ACC112 (cell line): Measurements from ENCODE around the gene USP9Y.
"Not testable (repeated sequence)": the region's sequence is repeated elsewhere in the genome, so short reads cannot be mapped to it uniquely, and the experiment has no call there.

ENCODE experiments used
- H2AFZ ChIP-seq: fragments of 200-600 bp; sonication (generic); one replicate; pipeline ENCODE4 v1.6.0; 2017; ENCODE audit warnings: antibody characterized with exemption, low read length; ENCODE audit not compliant: unreplicated experiment
- H3K27ac ChIP-seq: fragments of 200-600 bp; sonication (generic); 2 replicates; pipeline ENCODE4 v1.5.1; 2014; ENCODE audit warnings: low read depth, mild to moderate bottlenecking, antibody characterized with exemption, low read length, moderate library complexity
- H3K27me3 ChIP-seq: fragments of 200-600 bp; sonication (generic); 2 replicates; pipeline ENCODE4 v1.6.1; 2014; ENCODE audit warnings: mild to moderate bottlenecking, antibody characterized with exemption, low read length, moderate library complexity, mixed read lengths; ENCODE audit not compliant: insufficient read depth
- H3K36me3 ChIP-seq: fragments of 200-600 bp; sonication (generic); 2 replicates; pipeline ENCODE4 v1.6.1; 2016; ENCODE audit warnings: mild to moderate bottlenecking, antibody characterized with exemption, low read length, moderate library complexity, mixed read lengths; ENCODE audit not compliant: insufficient read depth
- H3K4me1 ChIP-seq: fragments of 200-600 bp; sonication (generic); one replicate; pipeline ENCODE4 v1.6.1; 2016; ENCODE audit warnings: low read length, mixed read lengths; ENCODE audit not compliant: insufficient read depth, unreplicated experiment, control insufficient read depth
- H3K4me3 ChIP-seq: fragments of 200-600 bp; sonication (generic); 2 replicates; pipeline ENCODE4 v1.5.1; 2014; ENCODE audit warnings: mild to moderate bottlenecking, low read depth, low read length
- H3K79me2 ChIP-seq: fragments of 200-600 bp; sonication (generic); one replicate; pipeline ENCODE4 v1.6.0; 2016; ENCODE audit warnings: low read length; ENCODE audit not compliant: control insufficient read depth, unreplicated experiment, insufficient read depth

Gene USP9Y

GRCh38 chrY:12701181-12701695, at the start of gene USP9Y:
TSS of gene USP9Y (plus strand) at chrY:12701231. CDS start at chrY:12709448, 8,217 bp downstream.
- Histone ChIP-seq H3K79me2 (peaks cover 6% of the 10 kb centered on the region), H3K36me3 (peaks cover 10% of the 10 kb centered on the region), H3K27me3 (no peaks in the 10 kb centered on the region), H3K4me1 (peaks cover 11% of the 10 kb centered on the region), H3K27ac (peak within 1 kb of the TSS; percentile 42), H2AFZ (no peak within 1 kb of the TSS), H3K4me3 (no peak within 1 kb of the TSS)

GRCh38 chrY:12651621-12652036, 49.4 kb upstream of the USP9Y start:
- Histone ChIP-seq H3K27ac (peak overlapping the region; percentile 94), H3K4me3 (no peak overlapping the region), H3K36me3 (no peaks in the 10 kb centered on the region), H3K79me2 (no peaks in the 10 kb centered on the region), H3K27me3 (no peaks in the 10 kb centered on the region), H2AFZ (no peak overlapping the region), H3K4me1 (peaks cover 19% of the 10 kb centered on the region)

GRCh38 chrY:12661745-12662681, 39.0 kb upstream of the USP9Y start:
- H3K27ac ChIP-seq: peak overlapping the region; percentile 70
- H3K79me2 ChIP-seq: peaks cover 45% of the 10 kb centered on the region
- peak overlapping the region; percentile 85 for H3K4me3 ChIP-seq
- H2AFZ ChIP-seq: peak overlapping the region; percentile 93
- H3K36me3 ChIP-seq: 0 out of 2 replicates have a peak, but pooled peaks cover 5% of the 10 kb centered on the region
- H3K27me3 ChIP-seq: no peaks in the 10 kb centered on the region
- H3K4me1 ChIP-seq: no peaks in the 10 kb centered on the region

DNA sequence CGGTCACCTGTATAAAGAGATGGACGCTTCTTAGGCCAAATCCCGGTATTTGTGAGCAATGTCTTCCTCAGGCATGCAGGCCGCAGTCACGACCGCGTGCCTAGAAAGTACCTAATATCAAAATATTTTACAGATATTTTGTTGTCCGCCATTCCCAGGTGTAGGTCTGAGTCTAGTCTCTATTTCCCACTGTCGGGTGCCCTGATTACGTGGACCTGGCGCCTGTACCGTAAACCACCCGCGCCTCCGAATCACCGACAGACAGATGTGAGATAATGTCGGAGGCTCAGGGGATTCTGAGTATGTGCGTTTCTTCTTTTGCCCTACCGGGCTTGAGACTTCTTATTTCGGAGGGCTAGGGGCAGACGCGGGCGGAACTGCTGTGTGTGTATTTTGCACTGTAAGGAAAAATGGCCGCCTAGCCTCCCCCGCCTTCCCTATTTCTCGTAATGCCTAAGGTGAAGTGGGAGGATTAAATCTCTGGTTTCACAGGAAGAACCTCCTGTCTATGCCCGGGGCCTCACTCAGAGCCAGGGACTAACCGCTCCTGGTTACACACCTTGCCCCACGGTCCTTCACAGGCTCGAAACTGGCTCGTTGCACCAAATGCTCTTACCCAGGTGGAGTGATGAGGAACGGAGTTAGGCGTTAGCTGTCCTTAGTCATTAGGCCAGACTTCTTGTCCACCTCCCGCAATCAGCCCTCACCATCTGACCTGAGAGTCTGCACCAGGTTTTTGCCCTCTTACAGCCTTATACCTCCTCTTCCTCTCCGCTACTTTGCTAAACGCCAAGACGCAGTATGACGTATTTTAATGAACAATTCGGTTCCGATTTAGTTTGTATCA, 38.1 kb upstream of the USP9Y start:
- H3K79me2 ChIP-seq: peaks cover 54% of the 10 kb centered on the region
- H3K27ac ChIP-seq: peak overlapping the region; percentile 70

GRCh38 chrY:12663845-12664244, 37.2 kb upstream of the USP9Y start:
- not testable (repeated sequence) for H3K4me1 ChIP-seq, H2AFZ ChIP-seq, H3K27ac ChIP-seq, H3K36me3 ChIP-seq, H3K27me3 ChIP-seq
- peaks cover 62% of the 10 kb centered on the region for H3K79me2 ChIP-seq
- peak overlapping the region; percentile 85 for H3K4me3 ChIP-seq

More for the DNA sequence above, 38.1 kb upstream of the USP9Y start:
- Histone ChIP-seq H3K36me3 (0 out of 2 replicates have a peak, but pooled peaks cover 5% of the 10 kb centered on the region), H3K27me3 (no peaks in the 10 kb centered on the region), H3K4me1 (no peaks in the 10 kb centered on the region), H3K4me3 (peak overlapping the region; percentile 85), H2AFZ (peak overlapping the region; percentile 93)

DNA sequence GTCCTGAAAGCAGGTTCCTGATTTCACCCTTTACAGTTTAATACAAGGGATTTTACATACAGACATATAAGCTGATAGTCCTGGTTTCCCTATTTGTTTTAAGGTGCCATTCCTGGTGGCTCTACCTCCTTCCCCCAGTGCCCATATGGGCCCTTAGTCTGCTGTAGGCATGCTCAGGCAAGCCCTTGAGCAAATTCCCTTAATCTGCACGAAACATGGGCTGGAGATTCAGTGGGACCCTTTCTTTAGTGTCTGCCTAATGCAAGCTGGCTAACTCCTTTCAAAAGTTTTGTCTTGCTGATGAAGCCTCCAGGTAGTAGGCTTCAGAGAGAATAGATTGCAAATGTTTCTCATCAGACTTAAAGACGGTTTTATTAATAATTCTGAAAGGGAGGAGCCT, 22.9 kb upstream of the USP9Y start:
- Histone ChIP-seq H3K79me2 (peaks cover 58% of the 10 kb centered on the region), H2AFZ (no peak overlapping the region), H3K27ac (no peak overlapping the region), H3K27me3 (no peaks in the 10 kb centered on the region), H3K4me3 (no peak overlapping the region), H3K4me1 (peaks cover 6% of the 10 kb centered on the region), H3K36me3 (peaks cover 8% of the 10 kb centered on the region; the same call in 1 of the 2 replicates)

DNA sequence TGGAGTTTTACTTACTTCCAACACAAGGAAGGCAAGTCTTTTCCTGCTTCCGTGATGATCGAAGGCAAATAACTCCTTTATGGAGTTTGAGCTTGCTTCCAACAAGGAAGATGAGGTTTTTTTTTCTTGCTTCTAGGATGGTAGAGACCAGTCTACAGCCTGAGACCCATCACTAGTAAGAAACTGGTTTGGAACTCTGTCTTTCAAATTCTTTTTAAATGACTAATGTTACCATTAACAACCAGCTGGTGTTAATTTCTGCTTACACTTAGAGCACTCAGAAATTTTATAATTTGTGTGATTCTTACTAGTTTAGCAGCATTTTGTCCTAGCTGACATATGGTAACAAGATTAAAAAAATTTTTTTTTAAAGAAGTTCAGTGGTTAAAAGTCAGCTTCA, 19.5 kb upstream of the USP9Y start:
- Histone ChIP-seq H2AFZ (no peak overlapping the region), H3K4me1 (peaks cover 6% of the 10 kb centered on the region), H3K79me2 (peaks cover 62% of the 10 kb centered on the region), H3K27ac (no peak overlapping the region), H3K36me3 (peaks cover 5% of the 10 kb centered on the region; the same call in 1 of the 2 replicates), H3K27me3 (no peaks in the 10 kb centered on the region), H3K4me3 (no peak overlapping the region)

DNA sequence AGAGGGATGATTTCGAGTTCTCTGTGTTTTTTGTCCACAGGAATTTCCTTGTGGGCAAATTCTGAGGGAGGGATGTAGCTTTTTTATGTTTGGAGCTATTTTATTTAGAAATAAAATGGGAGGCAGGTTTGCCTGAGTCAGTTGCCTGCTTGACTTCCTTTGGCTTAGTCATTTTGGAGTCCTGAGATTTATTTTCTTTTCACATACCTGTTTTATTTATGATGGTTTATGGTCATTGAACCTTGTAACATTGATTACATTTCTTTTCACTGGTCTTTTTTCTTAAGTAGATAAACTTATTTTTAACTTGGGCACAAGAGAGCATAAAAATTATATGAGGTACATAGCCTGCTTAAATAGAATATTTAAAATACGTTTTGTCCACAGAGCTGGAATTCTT, 12.7 kb upstream of the USP9Y start:
- no peak overlapping the region for H3K4me3 ChIP-seq
- H3K27me3 ChIP-seq: no peaks in the 10 kb centered on the region
- H3K79me2 ChIP-seq: peaks cover 13% of the 10 kb centered on the region
- no peak overlapping the region for H3K27ac ChIP-seq
- no peak overlapping the region for H2AFZ ChIP-seq
- peaks cover 4% of the 10 kb centered on the region for H3K4me1 ChIP-seq
- peaks cover 21% of the 10 kb centered on the region for H3K36me3 ChIP-seq

DNA sequence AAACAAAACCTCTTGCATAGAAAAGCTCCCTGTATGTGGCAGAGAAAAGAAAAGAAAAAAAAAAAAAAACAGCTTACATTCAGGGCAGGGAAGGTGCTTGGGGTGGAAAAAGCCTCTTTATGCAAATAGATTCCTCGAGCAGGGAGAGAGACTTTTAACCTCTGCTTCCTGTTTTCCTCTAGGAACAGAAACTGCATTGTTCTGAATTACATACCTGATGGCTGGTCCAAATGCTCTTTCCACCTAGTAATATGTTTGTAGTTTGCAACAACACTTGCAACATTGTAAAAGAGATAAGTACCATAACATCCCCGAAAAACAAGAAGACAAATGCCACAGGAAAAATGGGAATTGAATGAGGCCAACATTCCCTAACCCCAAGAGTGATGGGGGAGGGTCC, 944 bp upstream of the USP9Y start:
- Histone ChIP-seq H2AFZ (no peak overlapping the region), H3K4me3 (no peak overlapping the region), H3K4me1 (peaks cover 11% of the 10 kb centered on the region), H3K36me3 (peaks cover 10% of the 10 kb centered on the region), H3K27me3 (no peaks in the 10 kb centered on the region), H3K79me2 (peaks cover 3% of the 10 kb centered on the region), H3K27ac (no peak overlapping the region)

DNA sequence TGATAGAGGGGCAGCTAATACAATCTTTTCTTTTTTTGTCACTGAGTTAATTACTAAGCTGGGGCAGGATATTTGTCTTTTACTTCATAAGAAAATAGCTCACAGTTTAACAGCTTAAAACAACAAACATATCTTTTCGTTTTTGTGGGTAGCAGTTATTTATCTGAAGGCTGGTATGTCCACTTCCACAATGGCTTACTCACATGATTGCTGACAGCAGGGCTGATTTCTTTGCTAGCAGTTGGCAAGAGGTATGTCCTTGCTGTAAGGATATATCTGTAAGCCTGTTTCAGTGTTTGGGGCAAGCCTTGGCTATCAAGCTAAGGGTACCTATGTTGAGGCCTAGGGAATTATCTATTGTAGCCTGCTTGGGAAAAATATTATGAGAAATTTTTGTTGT, 1.1 kb downstream of the USP9Y start:
- Histone ChIP-seq H3K36me3 (peaks cover 10% of the 10 kb centered on the region), H3K4me3 (no peak overlapping the region), H3K27ac (peak overlapping the region; percentile 42)

More for the DNA sequence above, 1.1 kb downstream of the USP9Y start:
- Histone ChIP-seq H3K4me1 (peaks cover 11% of the 10 kb centered on the region), H3K79me2 (peaks cover 6% of the 10 kb centered on the region), H3K27me3 (no peaks in the 10 kb centered on the region), H2AFZ (no peak overlapping the region)
